Psoas muscle (tissue), 8 donors: ENCODE measurements around the gene CASP8. TPM values are rescaled to one million over a fixed set of nuclear protein-coding genes. Genes with fewer than 3 reads are reported as not detected.

Experiments
- ATAC-seq, 4 donors: fragments of 200-7000 bp; cut with Tn5 transposase; one replicate each; pipeline ENCODE4 v1.9.1; 2020; ENCODE audit warnings: moderate library complexity in 3 of 4, mild to moderate bottlenecking in 2 of 4
- DNase-seq, 2 donors: peaks; one replicate each; pipeline ENCODE4 v3.0.0-alpha.2; 2020
- H3K27ac ChIP-seq: fragments of 200-600 bp; one replicate; pipeline ENCODE4 v1.8.0; 2022
- H3K27me3 ChIP-seq, 3 donors: fragments of 200-600 bp in 1 of 3; one replicate each; pipeline versions ENCODE4 v1.6.1 to v1.8.0; 2013 to 2022; ENCODE audit warnings: low read length in 2 of 3, mild to moderate bottlenecking in 2 of 3, moderate library complexity in 1 of 3; ENCODE audit not compliant: insufficient read depth in 3 of 3
- H3K36me3 ChIP-seq, 2 donors: fragments of 200-600 bp in 1 of 2; one replicate each; pipeline versions ENCODE4 v1.6.1 to v1.8.0; 2013 to 2022; ENCODE audit warnings: low read depth in 1 of 2, mild to moderate bottlenecking in 1 of 2, moderate library complexity in 1 of 2; ENCODE audit not compliant: insufficient read depth in 1 of 2
- H3K4me1 ChIP-seq: fragments of 200-600 bp; one replicate; pipeline ENCODE4 v1.8.0; 2022
- H3K4me3 ChIP-seq: fragments of 200-600 bp; one replicate; pipeline ENCODE4 v1.8.0; 2022; ENCODE audit warnings: mild to moderate bottlenecking
- H3K9me3 ChIP-seq: fragments of 200-600 bp; one replicate; pipeline ENCODE4 v1.8.0; 2022
- WGBS, 3 donors: extraction: QIAGEN DNeasy Blood & Tissue Kit; methylation state at CpG; one replicate each; pipeline versions ENCODE4 v1.1.6 to v1.1.7; 2013; 5-methylcytosine and 5-hydroxymethylcytosine counted together
- intact Hi-C, 2 donors: fragments of 100-400 bp; cut with DNase I; formaldehyde crosslinking; loops; one replicate each; pipeline versions ENCODE4 v1.11.0 to v1.14.2; 2022
- polyA plus RNA-seq, 3 donors: library from polyadenylated mRNA; stranded (reverse); fragments of 200-250 nt; gene quantifications; one replicate each; pipeline ENCODE4 v1.2.3, GENCODE V29; 2013
- total RNA-seq, 4 donors: library from RNA; stranded (reverse); fragmentation: NEBNext Ultra II Directional in 2 of 4; extraction: Animal tissue kit (Norgen Biotek cat#: 25700) in 2 of 4; gene quantifications; one replicate each; pipeline versions ENCODE4 v1.2.1 to v1.2.4, GENCODE V29; 2021 to 2023
- TF ChIP-seq, protein P1 (sequence below): fragments of 200-600 bp; IDR thresholded peaks from one replicate; pipeline ENCODE4 v1.8.0; 2022; ENCODE audit warnings: antibody characterized with exemption
- donor health status: healthy with polysubstance abuse.
- donor health status: DM: no; HTN: no; CAD: no; lungs with moderate emphysema.
- donor health status: Bipolar disorder and iron deficiency.
- donor health status: healthy.
- donor health status: DM: yes; HTN: yes; CAD: no.
- donor health status: DM: no; HTN: no; CAD: no.
- donor health status: DM: no; HTN: no; CAD: no.
- donor health status: DM: yes; HTN: yes; CAD: no.

The CASP8 gene
- total and polyA plus RNA-seq, 7 donors, result 0.87 to 3.5 (median 2.3) TPM

DNA sequence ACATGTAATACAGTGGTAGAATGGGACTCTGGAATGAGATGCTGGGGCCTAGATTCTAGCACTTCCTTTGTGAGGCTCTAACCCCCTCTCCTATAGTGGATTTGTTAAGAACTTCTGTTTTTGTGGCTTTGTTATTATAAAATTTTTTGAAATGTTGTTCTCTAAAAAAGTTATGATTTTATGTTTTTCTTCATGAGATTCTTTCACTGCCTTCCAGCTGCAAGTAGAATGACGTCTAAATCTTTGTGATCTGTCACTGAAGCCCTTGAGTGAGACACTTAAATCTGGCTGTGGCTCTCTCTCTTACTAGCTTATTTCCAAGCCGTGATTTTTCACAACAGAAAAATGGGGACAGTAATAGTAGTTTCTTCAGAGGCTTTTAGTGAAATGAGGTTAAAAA lies 1.6 kb downstream of the CASP8 start:
- no peak for ATAC-seq
- WGBS, 3 donors, result 70 to 74% (median 72%) methylated on average over 2 of the region's 2 CpGs
- H3K4me1 ChIP-seq, result no peaks in the 10 kb centered on the region
- intact Hi-C loops, result no loop called here
- no peaks in the 10 kb centered on the region for H3K36me3 ChIP-seq
- no peaks in the 10 kb centered on the region for H3K9me3 ChIP-seq
- no peaks in the 10 kb centered on the region for H3K27me3 ChIP-seq
- no peak for DNase-seq
- H3K27ac ChIP-seq, result no peak overlapping the region
- TF ChIP-seq, protein P1, sequence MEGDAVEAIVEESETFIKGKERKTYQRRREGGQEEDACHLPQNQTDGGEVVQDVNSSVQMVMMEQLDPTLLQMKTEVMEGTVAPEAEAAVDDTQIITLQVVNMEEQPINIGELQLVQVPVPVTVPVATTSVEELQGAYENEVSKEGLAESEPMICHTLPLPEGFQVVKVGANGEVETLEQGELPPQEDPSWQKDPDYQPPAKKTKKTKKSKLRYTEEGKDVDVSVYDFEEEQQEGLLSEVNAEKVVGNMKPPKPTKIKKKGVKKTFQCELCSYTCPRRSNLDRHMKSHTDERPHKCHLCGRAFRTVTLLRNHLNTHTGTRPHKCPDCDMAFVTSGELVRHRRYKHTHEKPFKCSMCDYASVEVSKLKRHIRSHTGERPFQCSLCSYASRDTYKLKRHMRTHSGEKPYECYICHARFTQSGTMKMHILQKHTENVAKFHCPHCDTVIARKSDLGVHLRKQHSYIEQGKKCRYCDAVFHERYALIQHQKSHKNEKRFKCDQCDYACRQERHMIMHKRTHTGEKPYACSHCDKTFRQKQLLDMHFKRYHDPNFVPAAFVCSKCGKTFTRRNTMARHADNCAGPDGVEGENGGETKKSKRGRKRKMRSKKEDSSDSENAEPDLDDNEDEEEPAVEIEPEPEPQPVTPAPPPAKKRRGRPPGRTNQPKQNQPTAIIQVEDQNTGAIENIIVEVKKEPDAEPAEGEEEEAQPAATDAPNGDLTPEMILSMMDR, result no peak
- no peak overlapping the region for H3K4me3 ChIP-seq

- 62 to 72% (median 67%) methylated on average over 6 of the region's 6 CpGs for WGBS, 3 donors
- Histone ChIP-seq H3K36me3 (no peaks in the 10 kb centered on the region), H3K4me1 (no peaks in the 10 kb centered on the region), H3K4me3 (no peak overlapping the region), H3K9me3 (no peaks in the 10 kb centered on the region), H3K27me3 (no peaks in the 10 kb centered on the region), H3K27ac (no peak overlapping the region)
- DNase-seq (no peak), ATAC-seq (no peak)
- TF ChIP-seq, protein P1, result no peak
- intact Hi-C loops, result no loop called here
These were observed 2.4 kb downstream of the CASP8 start for GRCh38 chr2:201262718-201263117.

DNA sequence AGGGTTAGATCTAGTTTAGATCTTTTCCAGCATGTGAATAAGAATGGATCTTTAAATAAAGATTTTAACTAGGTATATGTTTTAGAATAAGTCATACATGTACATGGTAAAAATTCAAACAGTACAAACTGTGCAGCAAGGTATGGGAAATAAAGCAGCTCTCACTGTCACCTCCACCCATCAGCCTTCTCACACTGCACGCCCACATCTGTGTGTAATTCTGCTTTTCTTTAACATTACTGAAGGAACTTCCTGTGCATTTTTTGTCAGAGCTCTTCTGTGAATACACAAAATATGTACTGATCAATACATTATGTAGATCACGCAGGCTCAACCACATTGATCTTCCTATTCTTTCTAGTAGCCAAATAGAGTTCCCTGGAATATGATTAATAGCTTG lies 3.4 kb downstream of the CASP8 start:
- Histone ChIP-seq H3K4me1 (no peaks in the 10 kb centered on the region), H3K4me3 (no peak overlapping the region), H3K27me3 (no peaks in the 10 kb centered on the region), H3K36me3 (no peaks in the 10 kb centered on the region), H3K27ac (no peak overlapping the region), H3K9me3 (no peaks in the 10 kb centered on the region)
- ATAC-seq (no peak), DNase-seq (no peak)
- TF ChIP-seq, protein P1, result no peak
- intact Hi-C loops, result no loop called here
- 87 to 98% (median 90%) methylated on average over 2 of the region's 2 CpGs for WGBS, 3 donors

DNA sequence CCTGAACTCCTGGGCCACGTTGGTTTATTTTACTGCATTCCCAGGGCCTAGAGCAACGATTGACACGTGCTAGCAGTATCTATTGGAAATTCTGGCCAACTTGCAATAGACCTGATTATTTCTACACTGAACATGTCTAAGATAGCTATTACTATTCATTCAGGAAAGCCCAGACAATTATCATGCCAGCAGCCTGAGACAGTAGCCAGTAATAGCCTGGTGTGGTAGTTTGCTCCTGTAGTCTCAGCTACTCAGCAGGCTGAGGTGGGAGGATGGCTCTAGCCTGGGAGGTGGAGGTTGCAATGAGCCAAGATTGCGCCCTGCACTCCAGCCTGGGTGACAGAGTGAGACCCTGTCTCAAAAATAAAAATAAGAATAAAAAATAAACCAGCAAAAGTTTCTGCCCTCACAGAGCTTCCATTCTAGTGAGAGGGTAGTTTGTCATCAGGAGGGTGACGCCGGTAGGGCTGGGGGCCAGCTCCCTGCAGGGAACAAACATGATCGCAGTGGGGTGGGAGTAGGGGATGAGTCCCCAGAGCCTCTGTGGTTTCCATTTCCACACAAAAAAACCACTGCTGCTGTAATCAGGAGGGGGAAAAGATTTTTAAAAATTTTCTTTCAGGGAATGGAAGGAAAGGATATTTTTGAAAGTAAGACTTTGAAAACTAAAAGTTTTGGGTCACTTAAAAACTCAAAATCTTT lies 4.3 kb downstream of the CASP8 start:
- no peak overlapping the region for H3K27ac ChIP-seq
- 83 to 89% (median 85%) methylated on average over 7 of the region's 7 CpGs for WGBS, 3 donors

More for the DNA sequence above, 4.3 kb downstream of the CASP8 start:
- no peak for ATAC-seq
- Histone ChIP-seq H3K9me3 (no peaks in the 10 kb centered on the region), H3K4me3 (no peak overlapping the region), H3K36me3 (no peaks in the 10 kb centered on the region), H3K27me3 (no peaks in the 10 kb centered on the region), H3K4me1 (no peaks in the 10 kb centered on the region)
- TF ChIP-seq, protein P1, result no peak
- intact Hi-C loops, result no loop called here
- DNase-seq, result no peak
